Hepatocyte (in vitro differentiated cells): Measurements from ENCODE around the gene GKN1.

Experiments used
- EZH2 ChIP-seq: fragments of 200-600 bp; sonication (generic); IDR thresholded peaks from 2 replicates; pipeline ENCODE4 v1.6.1; 2016; ENCODE audit warnings: antibody characterized with exemption, mild to moderate bottlenecking, borderline replicate concordance
- EZH2phosphoT487 ChIP-seq: fragments of 200-600 bp; sonication (generic); IDR thresholded peaks from one replicate; pipeline ENCODE4 v1.6.1; 2018; ENCODE audit warnings: antibody characterized with exemption, mild to moderate bottlenecking, low read depth, moderate library complexity; ENCODE audit not compliant: unreplicated experiment, severe bottlenecking
- TF ChIP-seq, protein P1 (sequence below): fragments of 200-600 bp; sonication (generic); IDR thresholded peaks from 2 replicates; pipeline ENCODE4 v1.5.1; 2016; ENCODE audit warnings: antibody characterized with exemption, mild to moderate bottlenecking; ENCODE audit not compliant: poor library complexity

- TF ChIP-seq, protein P1, sequence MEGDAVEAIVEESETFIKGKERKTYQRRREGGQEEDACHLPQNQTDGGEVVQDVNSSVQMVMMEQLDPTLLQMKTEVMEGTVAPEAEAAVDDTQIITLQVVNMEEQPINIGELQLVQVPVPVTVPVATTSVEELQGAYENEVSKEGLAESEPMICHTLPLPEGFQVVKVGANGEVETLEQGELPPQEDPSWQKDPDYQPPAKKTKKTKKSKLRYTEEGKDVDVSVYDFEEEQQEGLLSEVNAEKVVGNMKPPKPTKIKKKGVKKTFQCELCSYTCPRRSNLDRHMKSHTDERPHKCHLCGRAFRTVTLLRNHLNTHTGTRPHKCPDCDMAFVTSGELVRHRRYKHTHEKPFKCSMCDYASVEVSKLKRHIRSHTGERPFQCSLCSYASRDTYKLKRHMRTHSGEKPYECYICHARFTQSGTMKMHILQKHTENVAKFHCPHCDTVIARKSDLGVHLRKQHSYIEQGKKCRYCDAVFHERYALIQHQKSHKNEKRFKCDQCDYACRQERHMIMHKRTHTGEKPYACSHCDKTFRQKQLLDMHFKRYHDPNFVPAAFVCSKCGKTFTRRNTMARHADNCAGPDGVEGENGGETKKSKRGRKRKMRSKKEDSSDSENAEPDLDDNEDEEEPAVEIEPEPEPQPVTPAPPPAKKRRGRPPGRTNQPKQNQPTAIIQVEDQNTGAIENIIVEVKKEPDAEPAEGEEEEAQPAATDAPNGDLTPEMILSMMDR: no peak
- TF ChIP-seq EZH2 (no peak), EZH2phosphoT487 (no peak)
Observed at GRCh38 chr2:68959001-68959400, 15.4 kb upstream of the GKN1 start.
